Caco-2 (cell line): Measurements from ENCODE around the gene MEFV. TPM values are rescaled to one million over a fixed set of nuclear protein-coding genes. Genes with fewer than 3 reads are reported as not detected.

Experiments used
- BruUV-seq: library from RNA; stranded (reverse); fragments of 400-500 nt; replicated peaks from 2 replicates; lab custom pipeline; 2021; lab: Mats Ljungman, UMichigan
- CTCF ChIA-PET: fragments of 300-600 bp; sonication (Branson Sonifier 250); formaldehyde crosslinking; loops from one replicate; lab custom pipeline; 2022; ENCODE audit warnings: antibody characterized with exemption; lab: Charles Lee
- POLR2A ChIA-PET: fragments of 300-600 bp; sonication (Branson Sonifier 250); formaldehyde crosslinking; loops from one replicate; lab custom pipeline; 2022; ENCODE audit warnings: antibody characterized with exemption; lab: Charles Lee
- DNase-seq, 2 experiments: peaks; one replicate each; pipeline versions ENCODE4 v3.0.0 to v3.0.0-alpha.2; 2020 to 2022
- H3K27me3 ChIP-seq: replicated peaks from 2 replicates; pipeline ENCODE4 v1.6.0; 2011; ENCODE audit warnings: low read length; ENCODE audit not compliant: control insufficient read depth, insufficient read depth
- H3K36me3 ChIP-seq: 2 replicates; pipeline ENCODE4 v1.5.1; 2011; ENCODE audit warnings: low read length; ENCODE audit not compliant: control insufficient read depth, insufficient read depth
- H3K4me1 ChIP-seq: fragments of 250-450 bp; sonication (Bioruptor Pico); 2 replicates; pipeline ENCODE4 v1.5.1; 2020; ENCODE audit warnings: mild to moderate bottlenecking
- H3K4me3 ChIP-seq: 2 replicates; pipeline ENCODE4 v1.5.1; 2011; ENCODE audit warnings: low read depth, mild to moderate bottlenecking, control low read depth, low read length
- H3K9me3 ChIP-seq: fragments of 250-450 bp; sonication (Bioruptor Pico); 2 replicates; pipeline ENCODE4 v1.5.1; 2020; ENCODE audit warnings: mild to moderate bottlenecking, moderate library complexity
- H3K27ac Mint-ChIP-seq: one replicate; pipeline ENCODE4 v1.8.0; 2022; ENCODE audit warnings: mixed read lengths; ENCODE audit not compliant: unreplicated experiment
- H3K27me3 Mint-ChIP-seq: one replicate; pipeline ENCODE4 v1.8.0; 2022; ENCODE audit warnings: mixed read lengths; ENCODE audit not compliant: insufficient read depth, unreplicated experiment
- H3K36me3 Mint-ChIP-seq: one replicate; pipeline ENCODE4 v1.8.0; 2022; ENCODE audit warnings: mild to moderate bottlenecking, mixed read lengths; ENCODE audit not compliant: insufficient read depth, unreplicated experiment
- H3K4me1 Mint-ChIP-seq: one replicate; pipeline ENCODE4 v1.8.0; 2022; ENCODE audit warnings: low read depth, mixed read lengths; ENCODE audit not compliant: unreplicated experiment
- H3K4me3 Mint-ChIP-seq: one replicate; pipeline ENCODE4 v1.8.0; 2022; ENCODE audit warnings: mild to moderate bottlenecking, moderate library complexity, mixed read lengths; ENCODE audit not compliant: unreplicated experiment
- H3K9me3 Mint-ChIP-seq: one replicate; pipeline ENCODE4 v1.8.0; 2022; ENCODE audit warnings: mixed read lengths; ENCODE audit not compliant: unreplicated experiment
- CTCF ChIP-seq, 2 experiments: fragments of 200-600 bp in 1 of 2; IDR thresholded peaks; 1 replicate in 1 of 2; 2 replicates in 1 of 2; pipeline versions ENCODE4 v1.5.1 to v1.8.0; 2011 to 2022; ENCODE audit warnings: antibody characterized with exemption in 1 of 2, control low read depth in 1 of 2, inconsistent platforms in 1 of 2, low read depth in 1 of 2, low read length in 1 of 2, mild to moderate bottlenecking in 1 of 2, moderate library complexity in 1 of 2; ENCODE audit not compliant: insufficient read depth in 1 of 2, severe bottlenecking in 1 of 2, unreplicated experiment in 1 of 2
- intact Hi-C: fragments of 100-400 bp; cut with micrococcal nuclease; formaldehyde crosslinking; loops from one replicate; pipeline ENCODE4 v1.10.0; 2022; ENCODE audit not compliant: unreplicated experiment
- total RNA-seq: library from RNA; stranded (reverse); gene quantifications from 2 replicates; pipeline ENCODE4 v1.2.3, GENCODE V29; 2022

MEFV gene
- total RNA-seq, 1 experiment from 2014 or later: not detected

DNA sequence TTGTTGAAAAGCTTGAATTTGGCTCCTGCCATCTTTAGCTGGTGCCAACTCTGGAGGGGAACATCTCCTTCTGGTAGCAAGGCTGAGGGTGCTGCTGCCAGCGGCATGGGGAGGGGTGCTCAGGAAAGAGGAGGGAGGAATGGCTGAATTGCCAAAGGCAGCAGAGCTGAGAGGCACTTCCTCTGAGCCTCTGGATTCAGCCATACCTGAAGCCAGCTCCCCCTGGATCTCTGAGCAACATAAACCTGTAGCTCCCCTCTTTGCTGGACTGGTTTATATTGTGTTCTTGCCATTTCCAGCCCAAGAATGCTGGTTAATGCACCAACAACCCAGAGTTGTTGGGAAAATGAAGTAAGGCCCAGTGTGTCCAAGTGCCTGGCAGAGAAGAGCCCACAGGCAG is 7.4 kb downstream of the MEFV start:
- no peak overlapping the region for H3K4me3 Mint-ChIP-seq
- CTCF ChIA-PET: no interaction called here
- DNase-seq: no peak
- no peaks in the 10 kb centered on the region for H3K9me3 Mint-ChIP-seq
- peaks cover 3% of the 10 kb centered on the region for H3K27me3 Mint-ChIP-seq
- no peak overlapping the region for H3K4me3 ChIP-seq
- H3K27me3 ChIP-seq: no peaks in the 10 kb centered on the region; the same call in 1 of the 2 replicates
- H3K4me1 Mint-ChIP-seq: no peaks in the 10 kb centered on the region
- BruUV-seq: no TSS peak
- H3K36me3 ChIP-seq: no peaks in the 10 kb centered on the region
- no peak for TF ChIP-seq CTCF (IDR thresholded peaks at IDR 0.05; ENCODE audit: insufficient read depth in 1 of 2, low read depth in 1 of 2, low read length in 1 of 2, severe bottlenecking in 1 of 2, unreplicated experiment in 1 of 2)
- no peaks in the 10 kb centered on the region for H3K9me3 ChIP-seq
- H3K27ac Mint-ChIP-seq: no peak overlapping the region
- no peaks in the 10 kb centered on the region for H3K4me1 ChIP-seq
- POLR2A ChIA-PET: no interaction called here
- intact Hi-C loops: no loop called here
- H3K36me3 Mint-ChIP-seq: peaks cover 4% of the 10 kb centered on the region

GRCh38 chr16:3248596-3248995 is 7.8 kb downstream of the MEFV start:
- Mint-ChIP-seq H3K36me3 (peaks cover 4% of the 10 kb centered on the region), H3K27me3 (peaks cover 3% of the 10 kb centered on the region), H3K4me1 (no peaks in the 10 kb centered on the region), H3K9me3 (no peaks in the 10 kb centered on the region), H3K4me3 (no peak overlapping the region), H3K27ac (no peak overlapping the region)
- Histone ChIP-seq H3K4me3 (no peak overlapping the region), H3K27me3 (no peaks in the 10 kb centered on the region; the same call in 1 of the 2 replicates), H3K4me1 (no peaks in the 10 kb centered on the region), H3K9me3 (no peaks in the 10 kb centered on the region), H3K36me3 (no peaks in the 10 kb centered on the region)
- BruUV-seq: no TSS peak
- POLR2A ChIA-PET: no interaction called here
- intact Hi-C loops: no loop called here
- no peak for TF ChIP-seq CTCF (IDR thresholded peaks at IDR 0.05; ENCODE audit: insufficient read depth in 1 of 2, low read depth in 1 of 2, low read length in 1 of 2, severe bottlenecking in 1 of 2, unreplicated experiment in 1 of 2)
- CTCF ChIA-PET: no interaction called here
- no peak for DNase-seq

DNA sequence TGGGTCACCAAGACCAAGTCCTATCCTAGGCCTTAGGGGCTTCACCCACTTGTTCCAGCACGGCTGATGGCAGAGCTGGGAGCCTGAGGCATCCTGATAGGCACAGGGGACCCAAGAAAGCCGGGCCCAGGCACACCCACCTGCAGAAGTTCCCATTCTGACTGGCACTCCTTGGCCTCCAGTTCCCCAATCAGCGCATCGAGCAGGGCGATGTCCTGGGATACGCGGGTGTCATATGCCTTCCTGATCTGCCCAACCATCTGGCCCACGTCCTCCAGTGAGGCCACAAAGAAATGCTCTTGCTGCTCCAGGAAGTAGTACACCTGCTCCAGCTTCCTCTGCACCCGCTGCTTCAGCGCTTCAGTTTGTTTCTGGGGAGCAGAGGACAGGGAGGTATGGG is 9.6 kb downstream of the MEFV start:
- no TSS peak for BruUV-seq
- no peak for TF ChIP-seq CTCF (IDR thresholded peaks at IDR 0.05; ENCODE audit: insufficient read depth in 1 of 2, low read depth in 1 of 2, low read length in 1 of 2, severe bottlenecking in 1 of 2, unreplicated experiment in 1 of 2)
- Mint-ChIP-seq H3K27ac (no peak overlapping the region), H3K9me3 (no peaks in the 10 kb centered on the region), H3K36me3 (peaks cover 4% of the 10 kb centered on the region), H3K4me3 (no peak overlapping the region), H3K4me1 (no peaks in the 10 kb centered on the region), H3K27me3 (peaks cover 3% of the 10 kb centered on the region)
- H3K27me3 ChIP-seq: no peaks in the 10 kb centered on the region; the same call in 1 of the 2 replicates
- intact Hi-C loops: no loop called here
- no peak for DNase-seq
- ChIA-PET CTCF (no interaction called here), POLR2A (no interaction called here)
- no peak overlapping the region for H3K4me3 ChIP-seq
- no peaks in the 10 kb centered on the region for H3K36me3 ChIP-seq
- no peaks in the 10 kb centered on the region for H3K9me3 ChIP-seq
- no peaks in the 10 kb centered on the region for H3K4me1 ChIP-seq
